ENCODE results near the gene IGLL5. TPM values are rescaled to one million over a fixed set of nuclear protein-coding genes. Genes with fewer than 3 reads are reported as not detected.

The IGLL5 gene
- total RNA-seq, 4 donors from 2014 or later = 1.1 to 35.5 (median 6.0) TPM; not detected in 1

- H3K4me1 ChIP-seq = no peaks in the 10 kb centered on the region
- no peaks in the 10 kb centered on the region for H3K27me3 ChIP-seq
- no peak overlapping the region for H3K4me3 ChIP-seq
- H3K36me3 ChIP-seq = no peaks in the 10 kb centered on the region
- TF ChIP-seq POLR2A (IDR thresholded peaks at IDR 0.05) = no peak
- TF ChIP-seq CTCF (IDR thresholded peaks at IDR 0.05) = no peak
- DNase-seq = no peak
- H3K9me3 ChIP-seq = no peaks in the 10 kb centered on the region
- no peak overlapping the region for H3K27ac ChIP-seq
Observed at GRCh38 chr22:22908941-22909604, 21.5 kb downstream of the IGLL5 start.

- H3K27me3 ChIP-seq = no peaks in the 10 kb centered on the region
- H3K4me3 ChIP-seq = no peak overlapping the region
- no peak for DNase-seq
- no peaks in the 10 kb centered on the region for H3K36me3 ChIP-seq
- no peaks in the 10 kb centered on the region for H3K4me1 ChIP-seq
- no peak overlapping the region for H3K27ac ChIP-seq
- no peaks in the 10 kb centered on the region for H3K9me3 ChIP-seq
- TF ChIP-seq CTCF (IDR thresholded peaks at IDR 0.05) = no peak
- no peak for TF ChIP-seq POLR2A (IDR thresholded peaks at IDR 0.05)
Observed at GRCh38 chr22:22909605-22910271, 22.1 kb downstream of the IGLL5 start.

- H3K4me1 ChIP-seq = no peaks in the 10 kb centered on the region
- no peaks in the 10 kb centered on the region for H3K36me3 ChIP-seq
- no peak overlapping the region for H3K4me3 ChIP-seq
- H3K27ac ChIP-seq = no peak overlapping the region
- TF ChIP-seq POLR2A (IDR thresholded peaks at IDR 0.05) (no peak), CTCF (IDR thresholded peaks at IDR 0.05) (no peak)
- no peak for DNase-seq
- H3K27me3 ChIP-seq = no peaks in the 10 kb centered on the region
- no peaks in the 10 kb centered on the region for H3K9me3 ChIP-seq
Observed at GRCh38 chr22:22910272-22911240, 22.9 kb downstream of the IGLL5 start.

GRCh38 chr22:22911327-22912134 is 23.9 kb downstream of the IGLL5 start:
- H3K27me3 ChIP-seq = no peaks in the 10 kb centered on the region
- no peaks in the 10 kb centered on the region for H3K9me3 ChIP-seq
- H3K27ac ChIP-seq = peak overlapping the region in 1 of 4 donors; percentile 5
- DNase-seq = no peak
- H3K4me3 ChIP-seq = no peak overlapping the region
- no peaks in the 10 kb centered on the region for H3K36me3 ChIP-seq
- TF ChIP-seq POLR2A (IDR thresholded peaks at IDR 0.05) (no peak), CTCF (IDR thresholded peaks at IDR 0.05) (no peak)
- no peaks in the 10 kb centered on the region for H3K4me1 ChIP-seq

All from Peyer's patch (tissue), 4 donors.